Suprapubic skin (tissue), 4 donors: Measurements from ENCODE around the gene AQP3.

ENCODE experiments used
- CTCF ChIP-seq, 2 donors: fragments of 200-600 bp in 1 of 2; fragments of 450-650 bp in 1 of 2; sonication (generic) in 1 of 2; IDR thresholded peaks; one replicate each; pipeline ENCODE4 v1.5.1; 2016 to 2019; ENCODE audit warnings: antibody characterized with exemption in 2 of 2, mild to moderate bottlenecking in 1 of 2, moderate library complexity in 1 of 2
- EP300 ChIP-seq: sonication (generic); formaldehyde crosslinking; IDR thresholded peaks from one replicate; pipeline ENCODE4 v1.6.1; 2017; ENCODE audit warnings: antibody characterized with exemption
- POLR2A ChIP-seq, 2 donors: fragments of 450-650 bp; IDR thresholded peaks; one replicate each; pipeline ENCODE4 v1.6.1; 2017; ENCODE audit warnings: antibody characterized with exemption in 2 of 2, mild to moderate bottlenecking in 2 of 2, moderate library complexity in 2 of 2
- POLR2AphosphoS5 ChIP-seq, 3 donors: sonication (generic); formaldehyde crosslinking; IDR thresholded peaks; one replicate each; pipeline ENCODE4 v1.6.1; 2017; ENCODE audit warnings: antibody characterized with exemption in 3 of 3

- TF ChIP-seq CTCF (IDR thresholded peaks at IDR 0.05) (no peak), POLR2A (IDR thresholded peaks at IDR 0.05) (no peak), POLR2AphosphoS5 (IDR thresholded peaks at IDR 0.05) (no peak), EP300 (no peak)
Measured at GRCh38 chr9:33459115-33459514, 11.7 kb upstream of the AQP3 start.
